Measurements from ENCODE around the gene ZCCHC24. TPM values are rescaled to one million over a fixed set of nuclear protein-coding genes. Genes with fewer than 3 reads are reported as not detected.

Gene ZCCHC24
- total and polyA plus RNA-seq, 10 donors, result 4.9 to 34.1 (median 23.7) TPM

GRCh38 chr10:79383974-79384606, 61.3 kb downstream of the ZCCHC24 start:
- peaks cover 0 to 47% (median 3%) of the 10 kb centered on the region in 6 donors for H3K36me3 ChIP-seq
- WGBS, 5 donors, result 90 to 98% (median 95%) methylated on average over 5 to 12 of the region's 12 CpGs
- no peaks in the 10 kb centered on the region for H3K9me3 ChIP-seq
- intact Hi-C loops (cut with DNase I; ENCODE audit: low total_unique reads), result no loop called here
- H3K4me3 ChIP-seq, result no peak overlapping the region
- peak in 1 of 3 donors; percentile 15 for TF ChIP-seq POLR2AphosphoS5 (IDR thresholded peaks at IDR 0.05)
- TF ChIP-seq CTCF (IDR thresholded peaks at IDR 0.05 in 8 of 11, conservative IDR thresholded peaks at IDR 0.05 in 3 of 11), result no peak
- H3K27ac ChIP-seq, result no peak overlapping the region
- H3K4me1 ChIP-seq, result peaks cover 0 to 32% (median 15%) of the 10 kb centered on the region in 6 donors
- peak; percentile 65 for DNase-seq
- no peaks in the 10 kb centered on the region for H3K27me3 ChIP-seq (replicated peaks in 1 of 7)

- no peak overlapping the region for H3K4me3 ChIP-seq
- no peaks in the 10 kb centered on the region for H3K27me3 ChIP-seq (replicated peaks in 1 of 7)
- intact Hi-C loops (cut with DNase I; ENCODE audit: low total_unique reads), result no loop called here
- H3K4me1 ChIP-seq, result peaks cover 0 to 25% (median 12%) of the 10 kb centered on the region in 6 donors
- H3K36me3 ChIP-seq, result peaks cover 0 to 44% (median 3%) of the 10 kb centered on the region in 6 donors
- no peak for TF ChIP-seq POLR2A (IDR thresholded peaks at IDR 0.05)
- TF ChIP-seq CTCF (IDR thresholded peaks at IDR 0.05 in 8 of 11, conservative IDR thresholded peaks at IDR 0.05 in 3 of 11), result no peak
- TF ChIP-seq POLR2AphosphoS5 (IDR thresholded peaks at IDR 0.05), result no peak
- no peaks in the 10 kb centered on the region for H3K9me3 ChIP-seq
- peak; percentile 54 for DNase-seq
- H3K27ac ChIP-seq, result peak overlapping the region in 5 of 8 donors; percentile 4 to 73 (median 66)
- WGBS, 5 donors, result 75 to 85% (median 79%) methylated on average over 18 of the region's 18 CpGs
Observed at GRCh38 chr10:79382491-79382941, 62.9 kb downstream of the ZCCHC24 start.

GRCh38 chr10:79381804-79382221, 63.6 kb downstream of the ZCCHC24 start:
- no peak overlapping the region for H3K4me3 ChIP-seq
- TF ChIP-seq POLR2AphosphoS5 (IDR thresholded peaks at IDR 0.05) (peak; percentile 33 to 59 (median 44)), POLR2A (IDR thresholded peaks at IDR 0.05) (no peak)
- peak overlapping the region in 6 of 8 donors; percentile 4 to 73 (median 66) for H3K27ac ChIP-seq
- no peaks in the 10 kb centered on the region for H3K27me3 ChIP-seq (replicated peaks in 1 of 7)
- peaks cover 0 to 25% (median 12%) of the 10 kb centered on the region in 6 donors for H3K4me1 ChIP-seq
- peaks cover 0 to 37% (median 3%) of the 10 kb centered on the region in 6 donors for H3K36me3 ChIP-seq
- peak; percentile 67 for DNase-seq
- no peaks in the 10 kb centered on the region for H3K9me3 ChIP-seq
- WGBS, 5 donors, result 58 to 80% (median 74%) methylated on average over 9 to 11 of the region's 11 CpGs
- intact Hi-C loops (cut with DNase I; ENCODE audit: low total_unique reads), result no loop called here

GRCh38 chr10:79380946-79381721, 64.3 kb downstream of the ZCCHC24 start:
- Histone ChIP-seq H3K4me1 (peaks cover 0 to 25% (median 12%) of the 10 kb centered on the region in 6 donors), H3K27ac (peak overlapping the region in 6 of 8 donors; percentile 48 to 73 (median 66)), H3K36me3 (peaks cover 0 to 30% (median 2%) of the 10 kb centered on the region in 6 donors), H3K9me3 (no peaks in the 10 kb centered on the region), H3K27me3 (replicated peaks in 1 of 7) (no peaks in the 10 kb centered on the region), H3K4me3 (no peak overlapping the region)
- TF ChIP-seq POLR2AphosphoS5 (IDR thresholded peaks at IDR 0.05) (peak in 1 of 3 donors; percentile 4), CTCF (IDR thresholded peaks at IDR 0.05 in 8 of 11, conservative IDR thresholded peaks at IDR 0.05 in 3 of 11) (no peak), POLR2A (IDR thresholded peaks at IDR 0.05) (no peak)
- 78 to 85% (median 81%) methylated on average over 8 to 9 of the region's 9 CpGs for WGBS, 5 donors
- DNase-seq, result peak; percentile 28
- intact Hi-C loops (cut with DNase I; ENCODE audit: low total_unique reads), result no loop called here
